GM23338 (cell line): Measurements from ENCODE around the gene OR6B3. TPM values are rescaled to one million over a fixed set of nuclear protein-coding genes. Genes with fewer than 3 reads are reported as not detected.

Source experiments
- ATAC-seq: fragments of 200-7000 bp; cut with Tn5 transposase; 3 replicates; pipeline ENCODE4 v1.9.1; 2020
- DNase-seq: peaks from one replicate; pipeline ENCODE4 v3.0.0-alpha.2; 2015; ENCODE audit warnings: low spot score
- H2AFZ ChIP-seq: fragments of 200-600 bp; sonication (generic); 2 replicates; pipeline ENCODE4 v1.8.0; 2016; ENCODE audit warnings: antibody characterized with exemption, mild to moderate bottlenecking, moderate library complexity
- H3F3A ChIP-seq: fragments of 200-600 bp; sonication (generic); replicated peaks from 2 replicates; pipeline ENCODE4 v1.8.0; 2017; ENCODE audit warnings: antibody characterized with exemption, mixed run types, low read depth
- H3K27ac ChIP-seq: fragments of 200-600 bp; sonication (generic); 2 replicates; pipeline ENCODE4 v1.6.1; 2016; ENCODE audit warnings: low read depth
- H3K27me3 ChIP-seq: fragments of 200-600 bp; sonication (generic); 2 replicates; pipeline ENCODE4 v1.8.0; 2016; ENCODE audit warnings: mild to moderate bottlenecking, mixed run types, moderate library complexity; ENCODE audit not compliant: insufficient read depth
- H3K36me3 ChIP-seq: fragments of 200-600 bp; sonication (generic); 2 replicates; pipeline ENCODE4 v1.8.0; 2016; ENCODE audit warnings: mild to moderate bottlenecking; ENCODE audit not compliant: insufficient read depth
- H3K4me1 ChIP-seq: fragments of 200-600 bp; sonication (generic); 2 replicates; pipeline ENCODE4 v1.8.0; 2016; ENCODE audit warnings: mild to moderate bottlenecking, moderate library complexity; ENCODE audit not compliant: insufficient read depth
- H3K4me2 ChIP-seq: fragments of 200-600 bp; sonication (generic); 2 replicates; pipeline ENCODE4 v1.7.1; 2017; ENCODE audit warnings: mixed run types
- H3K4me3 ChIP-seq: fragments of 200-600 bp; sonication (generic); 2 replicates; pipeline ENCODE4 v1.6.1; 2016; ENCODE audit warnings: mixed run types
- H3K79me2 ChIP-seq: fragments of 200-600 bp; sonication (generic); replicated peaks from 2 replicates; pipeline ENCODE4 v1.8.0; 2017; ENCODE audit warnings: mild to moderate bottlenecking; ENCODE audit not compliant: insufficient read depth
- H3K9me2 ChIP-seq: fragments of 200-600 bp; sonication (generic); 2 replicates; pipeline ENCODE4 v1.8.0; 2017; ENCODE audit not compliant: insufficient read depth
- H4K20me1 ChIP-seq: fragments of 200-600 bp; sonication (generic); replicated peaks from 2 replicates; pipeline ENCODE4 v1.8.0; 2017; ENCODE audit warnings: mild to moderate bottlenecking; ENCODE audit not compliant: insufficient read depth
- H3K27ac Mint-ChIP-seq: 2 replicates; pipeline ENCODE4 v1.8.0; 2020; ENCODE audit warnings: inconsistent platforms, mild to moderate bottlenecking, moderate library complexity, mixed read lengths
- H3K27me3 Mint-ChIP-seq: 3 replicates; pipeline ENCODE4 v1.8.0; 2022; ENCODE audit warnings: low read depth, mild to moderate bottlenecking, moderate library complexity, mixed read lengths, inconsistent platforms; ENCODE audit not compliant: insufficient read depth, poor library complexity
- H3K36me3 Mint-ChIP-seq: 3 replicates; pipeline ENCODE4 v1.8.0; 2021; ENCODE audit warnings: low read depth, mild to moderate bottlenecking, inconsistent platforms, moderate library complexity, mixed read lengths
- H3K4me1 Mint-ChIP-seq: 3 replicates; pipeline ENCODE4 v1.8.0; 2020; ENCODE audit warnings: mild to moderate bottlenecking, inconsistent platforms, mixed read lengths
- H3K4me3 Mint-ChIP-seq: 3 replicates; pipeline ENCODE4 v1.8.0; 2021; ENCODE audit warnings: moderate library complexity, mild to moderate bottlenecking, inconsistent platforms, mixed read lengths
- H3K9me3 Mint-ChIP-seq: 3 replicates; pipeline ENCODE4 v1.8.0; 2020; ENCODE audit warnings: moderate library complexity, mild to moderate bottlenecking, inconsistent platforms, mixed read lengths
- CREB1 ChIP-seq: fragments of 250-450 bp; sonication (Bioruptor Pico); IDR thresholded peaks from 2 replicates; pipeline ENCODE4 v1.5.0; 2020; ENCODE audit warnings: low read depth, mild to moderate bottlenecking, moderate library complexity
- EZH2 ChIP-seq: fragments of 200-600 bp; sonication (generic); IDR thresholded peaks from one replicate; pipeline ENCODE4 v1.8.0; 2017; ENCODE audit warnings: antibody characterized with exemption, mild to moderate bottlenecking, low read depth; ENCODE audit not compliant: unreplicated experiment
- EZH2phosphoT487 ChIP-seq: fragments of 200-600 bp; sonication (generic); IDR thresholded peaks from one replicate; pipeline ENCODE4 v1.8.1; 2018; ENCODE audit warnings: antibody characterized with exemption; ENCODE audit not compliant: unreplicated experiment
- JUNB ChIP-seq: IDR thresholded peaks from one replicate; pipeline ENCODE4 v1.6.1; 2016; ENCODE audit warnings: antibody characterized with exemption; ENCODE audit not compliant: unreplicated experiment
- POLR2AphosphoS5 ChIP-seq: IDR thresholded peaks from 2 replicates; pipeline ENCODE4 v1.6.1; 2016; ENCODE audit warnings: antibody characterized with exemption, low read depth
- REST ChIP-seq: IDR thresholded peaks from one replicate; pipeline ENCODE4 v1.6.1; 2018; ENCODE audit warnings: antibody characterized with exemption; ENCODE audit not compliant: unreplicated experiment
- ZNF114 ChIP-seq: fragments of 250-450 bp; sonication (Bioruptor Pico); IDR thresholded peaks from 2 replicates; pipeline ENCODE4 v1.5.0; 2020; ENCODE audit warnings: mild to moderate bottlenecking, moderate library complexity
- ZNF331 ChIP-seq: fragments of 250-450 bp; sonication (Bioruptor Pico); IDR thresholded peaks from 2 replicates; pipeline ENCODE4 v1.5.0; 2020; ENCODE audit warnings: low read depth, mild to moderate bottlenecking, moderate library complexity
- ZNF462 ChIP-seq: fragments of 250-450 bp; sonication (Bioruptor Pico); IDR thresholded peaks from 2 replicates; pipeline ENCODE4 v1.5.0; 2020; ENCODE audit warnings: mild to moderate bottlenecking, moderate library complexity
- polyA plus RNA-seq: library from polyadenylated mRNA; unstranded; fragments of >200 nt; fragmentation: Nextera tagmentation; extraction: Ambion mirVana; gene quantifications from 2 replicates; pipeline ENCODE4 v1.2.1, GENCODE V29; 2016
- total RNA-seq: library from RNA; depleted of rRNA; stranded (reverse); fragments of >200 nt; shearing (Covaris generic); gene quantifications from 2 replicates; pipeline ENCODE4 v1.2.3, GENCODE V29; 2014

The OR6B3 gene
- total and polyA plus RNA-seq, 2 experiments from 2014 or later = not detected

GRCh38 chr2:240014327-240014726, 39.0 kb downstream of the OR6B3 start:
- ATAC-seq (no peak), DNase-seq (no peak)
- H3K36me3 Mint-ChIP-seq = peaks cover 67% of the 10 kb centered on the region
- Histone ChIP-seq H3K27me3 (no peaks in the 10 kb centered on the region), H3K9me2 (no peaks in the 10 kb centered on the region), H3K4me2 (no peak overlapping the region), H3K4me3 (no peak overlapping the region), H3K4me1 (no peaks in the 10 kb centered on the region), H3K79me2 (0 out of 2 replicates have a peak, but pooled peaks cover 11% of the 10 kb centered on the region), H3K27ac (no peak overlapping the region), H2AFZ (no peak overlapping the region), H4K20me1 (peaks cover 3% of the 10 kb centered on the region), H3F3A (no peaks in the 10 kb centered on the region), H3K36me3 (peaks cover 40% of the 10 kb centered on the region)
- peaks cover 9% of the 10 kb centered on the region for H3K27me3 Mint-ChIP-seq
- H3K9me3 Mint-ChIP-seq = no peaks in the 10 kb centered on the region
- H3K27ac Mint-ChIP-seq = no peak overlapping the region
- no peak for TF ChIP-seq ZNF462 (CRISPR knock-in tag)
- no peak for TF ChIP-seq EZH2
- no peak for TF ChIP-seq JUNB
- TF ChIP-seq EZH2phosphoT487 = no peak
- TF ChIP-seq REST = no peak
- TF ChIP-seq ZNF331 = no peak
- no peak for TF ChIP-seq CREB1 (CRISPR knock-in tag)
- no peak for TF ChIP-seq ZNF114 (CRISPR knock-in tag)
- TF ChIP-seq POLR2AphosphoS5 = no peak
- no peak overlapping the region for H3K4me3 Mint-ChIP-seq
- no peaks in the 10 kb centered on the region for H3K4me1 Mint-ChIP-seq
